Fibroblast of lung (primary cell): ENCODE results near the gene C11orf24. TPM values are rescaled to one million over a fixed set of nuclear protein-coding genes. Genes with fewer than 3 reads are reported as not detected.

Experiments used
- DNase-seq, 2 donors: peaks; one replicate each; pipeline versions ENCODE4 v3.0.0 to v3.0.0-alpha.2; 2010; ENCODE audit warnings: low read depth in 2 of 2
- H2AFZ ChIP-seq: 2 replicates; pipeline ENCODE4 v1.5.1; 2012; ENCODE audit warnings: low read length, control low read depth, inconsistent platforms
- H3K27ac ChIP-seq: 2 replicates; pipeline ENCODE4 v1.5.1; 2011; ENCODE audit warnings: low read length, control low read depth; ENCODE audit not compliant: insufficient read depth
- H3K27me3 ChIP-seq: 2 replicates; pipeline ENCODE4 v1.5.1; 2011; ENCODE audit warnings: mild to moderate bottlenecking, low read length; ENCODE audit not compliant: control insufficient read depth, insufficient read depth
- H3K36me3 ChIP-seq: 2 replicates; pipeline ENCODE4 v1.5.1; 2011; ENCODE audit warnings: low read length; ENCODE audit not compliant: control insufficient read depth, insufficient read depth
- H3K4me1 ChIP-seq: 2 replicates; pipeline ENCODE4 v1.5.1; 2011; ENCODE audit warnings: low read length; ENCODE audit not compliant: control insufficient read depth, insufficient read depth; ENCODE audit errors: extremely low read depth
- H3K4me2 ChIP-seq: 2 replicates; pipeline ENCODE4 v1.5.1; 2011; ENCODE audit warnings: low read length, control low read depth; ENCODE audit not compliant: insufficient read depth; ENCODE audit errors: extremely low read depth
- H3K4me3 ChIP-seq, 4 experiments: fragments of 200-600 bp in 1 of 4; sonication (generic) in 1 of 4; replicated peaks in 1 of 4; 2 replicates each; pipeline ENCODE4 v1.5.1; 2011 to 2016; ENCODE audit warnings: low read length in 4 of 4, low read depth in 3 of 4, mild to moderate bottlenecking in 3 of 4, control low read depth in 2 of 4, inconsistent platforms in 1 of 4, mixed read lengths in 1 of 4; ENCODE audit not compliant: insufficient read depth in 1 of 4; ENCODE audit errors: control extremely low read depth in 1 of 4
- H3K79me2 ChIP-seq: 2 replicates; pipeline ENCODE4 v1.5.1; 2012; ENCODE audit warnings: mild to moderate bottlenecking, low read length, inconsistent platforms; ENCODE audit not compliant: control insufficient read depth, insufficient read depth
- H3K9ac ChIP-seq: 2 replicates; pipeline ENCODE4 v1.5.1; 2011; ENCODE audit warnings: mild to moderate bottlenecking, low read length, control low read depth; ENCODE audit not compliant: insufficient read depth
- H3K9me3 ChIP-seq: 2 replicates; pipeline ENCODE4 v1.5.1; 2012; ENCODE audit warnings: low read depth, low read length; ENCODE audit not compliant: control insufficient read depth, insufficient read depth
- H4K20me1 ChIP-seq: 2 replicates; pipeline ENCODE4 v1.5.1; 2011; ENCODE audit warnings: low read length; ENCODE audit not compliant: control insufficient read depth, insufficient read depth; ENCODE audit errors: extremely low read depth
- EZH2 ChIP-seq: IDR thresholded peaks from 2 replicates; pipeline ENCODE4 v1.5.1; 2012; ENCODE audit warnings: low read length, control low read depth, mild to moderate bottlenecking; ENCODE audit errors: missing control alignments
- polyA plus RNA-seq, 2 donors: library from polyadenylated mRNA; depleted of rRNA in 1 of 2; stranded (reverse) in 1 of 2; unstranded in 1 of 2; fragments of >200 nt; gene quantifications; 2 replicates each; pipeline ENCODE4 v1.2.1, GENCODE V29; 2011 to 2012; ENCODE audit warnings: missing spikeins in 1 of 2
- total RNA-seq: library from RNA; depleted of rRNA; stranded (reverse); fragments of >200 nt; gene quantifications from 2 replicates; pipeline ENCODE4 v1.2.1, GENCODE V29; 2014
- TF ChIP-seq, protein P1 (sequence below), 2 donors: IDR thresholded peaks in 1 of 2; conservative IDR thresholded peaks in 1 of 2; 1 replicate in 1 of 2; 2 replicates in 1 of 2; pipeline ENCODE4 v1.5.1; 2011 to 2012; ENCODE audit warnings: low read length in 2 of 2, control low read depth in 1 of 2, inconsistent platforms in 1 of 2, low read depth in 1 of 2, mild to moderate bottlenecking in 1 of 2

C11orf24 gene
- total and polyA plus RNA-seq, 2 donors (not counting 1 experiment from before 2014, with no cell fraction given) = 25.4 to 45.6 TPM

GRCh38 chr11:68282141-68282860, 10.5 kb upstream of the C11orf24 start:
- no peak overlapping the region for H3K4me2 ChIP-seq
- no peak for DNase-seq
- H3K27ac ChIP-seq = no peak overlapping the region
- H3K4me3 ChIP-seq = no peak overlapping the region
- no peak for TF ChIP-seq EZH2
- TF ChIP-seq, protein P1, sequence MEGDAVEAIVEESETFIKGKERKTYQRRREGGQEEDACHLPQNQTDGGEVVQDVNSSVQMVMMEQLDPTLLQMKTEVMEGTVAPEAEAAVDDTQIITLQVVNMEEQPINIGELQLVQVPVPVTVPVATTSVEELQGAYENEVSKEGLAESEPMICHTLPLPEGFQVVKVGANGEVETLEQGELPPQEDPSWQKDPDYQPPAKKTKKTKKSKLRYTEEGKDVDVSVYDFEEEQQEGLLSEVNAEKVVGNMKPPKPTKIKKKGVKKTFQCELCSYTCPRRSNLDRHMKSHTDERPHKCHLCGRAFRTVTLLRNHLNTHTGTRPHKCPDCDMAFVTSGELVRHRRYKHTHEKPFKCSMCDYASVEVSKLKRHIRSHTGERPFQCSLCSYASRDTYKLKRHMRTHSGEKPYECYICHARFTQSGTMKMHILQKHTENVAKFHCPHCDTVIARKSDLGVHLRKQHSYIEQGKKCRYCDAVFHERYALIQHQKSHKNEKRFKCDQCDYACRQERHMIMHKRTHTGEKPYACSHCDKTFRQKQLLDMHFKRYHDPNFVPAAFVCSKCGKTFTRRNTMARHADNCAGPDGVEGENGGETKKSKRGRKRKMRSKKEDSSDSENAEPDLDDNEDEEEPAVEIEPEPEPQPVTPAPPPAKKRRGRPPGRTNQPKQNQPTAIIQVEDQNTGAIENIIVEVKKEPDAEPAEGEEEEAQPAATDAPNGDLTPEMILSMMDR (conservative IDR thresholded peaks at IDR 0.05 in 1 of 2, IDR thresholded peaks at IDR 0.05 in 1 of 2; ENCODE audit: low read depth in 1 of 2, low read length in 2 of 2) = no peak
- H4K20me1 ChIP-seq = no peaks in the 10 kb centered on the region
- no peaks in the 10 kb centered on the region for H3K4me1 ChIP-seq
- no peaks in the 10 kb centered on the region for H3K36me3 ChIP-seq
- no peaks in the 10 kb centered on the region for H3K9me3 ChIP-seq
- H3K27me3 ChIP-seq = no peaks in the 10 kb centered on the region
- H3K9ac ChIP-seq = no peak overlapping the region
- no peak overlapping the region for H2AFZ ChIP-seq
- no peaks in the 10 kb centered on the region for H3K79me2 ChIP-seq

DNA sequence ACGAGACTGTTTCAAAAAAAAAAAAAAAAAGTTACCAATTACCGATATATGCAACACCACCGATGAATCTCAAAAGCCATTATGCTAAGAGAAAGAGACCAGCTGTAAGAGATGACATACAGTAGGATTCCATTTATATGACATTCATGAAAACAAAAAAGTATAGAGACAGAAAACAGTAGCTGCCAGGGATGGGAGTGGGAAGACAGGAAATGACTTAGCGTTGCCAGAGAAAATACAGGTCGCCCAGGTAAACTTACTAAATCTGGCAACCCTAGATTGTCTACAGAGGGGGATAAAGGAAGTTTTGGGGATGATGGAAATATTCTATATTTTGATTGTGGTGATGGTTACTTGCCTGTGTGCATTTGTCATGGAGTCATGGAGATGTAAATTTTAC, 7.9 kb upstream of the C11orf24 start:
- TF ChIP-seq EZH2 = no peak
- TF ChIP-seq, protein P1 (conservative IDR thresholded peaks at IDR 0.05 in 1 of 2, IDR thresholded peaks at IDR 0.05 in 1 of 2; ENCODE audit: low read depth in 1 of 2, low read length in 2 of 2) = no peak
- Histone ChIP-seq H3K4me1 (no peaks in the 10 kb centered on the region), H3K4me3 (no peak overlapping the region), H3K79me2 (no peaks in the 10 kb centered on the region), H3K27ac (no peak overlapping the region), H4K20me1 (no peaks in the 10 kb centered on the region), H3K9me3 (no peaks in the 10 kb centered on the region), H2AFZ (no peak overlapping the region), H3K4me2 (no peak overlapping the region), H3K27me3 (no peaks in the 10 kb centered on the region), H3K9ac (no peak overlapping the region), H3K36me3 (no peaks in the 10 kb centered on the region)
- DNase-seq = no peak

GRCh38 chr11:68276861-68277260, 5.1 kb upstream of the C11orf24 start:
- Histone ChIP-seq H3K9ac (no peak overlapping the region), H3K9me3 (no peaks in the 10 kb centered on the region), H2AFZ (no peak overlapping the region), H3K27me3 (no peaks in the 10 kb centered on the region), H3K4me2 (no peak overlapping the region), H3K36me3 (no peaks in the 10 kb centered on the region), H3K4me3 (no peak overlapping the region), H3K4me1 (no peaks in the 10 kb centered on the region), H4K20me1 (no peaks in the 10 kb centered on the region), H3K79me2 (no peaks in the 10 kb centered on the region), H3K27ac (no peak overlapping the region)
- TF ChIP-seq EZH2 = no peak
- TF ChIP-seq, protein P1 (conservative IDR thresholded peaks at IDR 0.05 in 1 of 2, IDR thresholded peaks at IDR 0.05 in 1 of 2; ENCODE audit: low read depth in 1 of 2, low read length in 2 of 2) = no peak
- no peak for DNase-seq
